GM15510 (cell line): ENCODE results near the gene STARD10.

Source experiments
- POLR2A ChIP-seq: IDR thresholded peaks from 3 replicates; pipeline ENCODE4 v1.6.1; 2011; ENCODE audit warnings: borderline replicate concordance; ENCODE audit not compliant: insufficient read length; ENCODE audit errors: extremely low read depth

STARD10 gene

GRCh38 chr11:72768581-72768980 lies 25.3 kb downstream of the STARD10 start:
- no peak for TF ChIP-seq POLR2A

DNA sequence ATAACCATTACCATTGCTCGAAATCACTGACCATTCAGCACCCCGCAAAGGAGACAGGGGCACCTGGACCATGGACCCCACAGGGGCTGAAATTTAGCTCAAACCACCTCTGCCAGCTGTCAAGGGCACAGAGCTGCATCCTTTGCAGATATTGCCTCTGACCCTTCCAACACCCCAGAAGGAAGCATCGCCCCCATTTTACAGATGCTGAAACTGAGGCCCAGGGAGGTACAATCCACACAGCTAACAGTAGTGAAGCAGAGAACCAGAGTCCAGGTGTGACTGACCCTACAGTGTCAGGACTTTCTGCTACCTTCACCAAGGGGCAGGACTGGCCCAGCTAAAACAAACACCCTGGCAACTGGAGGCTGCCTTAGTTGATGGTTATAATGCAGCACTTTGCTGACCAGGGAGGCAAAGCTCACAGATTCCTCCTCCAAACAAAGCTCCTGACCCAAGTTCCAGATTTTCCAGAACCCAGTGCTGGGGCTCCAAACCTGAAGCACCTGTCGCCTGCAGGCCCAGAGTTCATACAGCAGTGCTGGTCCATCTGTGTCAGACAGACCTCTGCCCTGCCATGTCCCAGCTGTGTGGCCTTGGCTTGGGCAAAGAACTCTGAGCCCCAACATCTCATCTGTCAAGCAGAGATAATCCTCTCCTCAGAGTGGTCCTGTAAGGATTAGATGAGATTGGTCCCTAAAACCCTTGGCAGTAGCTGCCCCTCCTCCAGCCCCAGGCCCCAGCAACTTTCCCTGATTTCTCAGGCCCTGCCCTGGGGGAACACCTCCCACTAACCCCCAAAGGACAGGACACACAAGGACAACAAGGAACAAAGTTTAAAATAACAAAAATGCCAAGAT lies 26.4 kb downstream of the STARD10 start:
- no peak for TF ChIP-seq POLR2A

- no peak for TF ChIP-seq POLR2A
Observed at GRCh38 chr11:72766152-72766902, 27.5 kb downstream of the STARD10 start.

- no peak for TF ChIP-seq POLR2A
Observed at GRCh38 chr11:72764503-72764902, 29.3 kb downstream of the STARD10 start.

- no peak for TF ChIP-seq POLR2A
Observed at GRCh38 chr11:72763823-72764222, 30.0 kb downstream of the STARD10 start.

GRCh38 chr11:72762641-72763304 lies 31.1 kb downstream of the STARD10 start:
- no peak for TF ChIP-seq POLR2A

DNA sequence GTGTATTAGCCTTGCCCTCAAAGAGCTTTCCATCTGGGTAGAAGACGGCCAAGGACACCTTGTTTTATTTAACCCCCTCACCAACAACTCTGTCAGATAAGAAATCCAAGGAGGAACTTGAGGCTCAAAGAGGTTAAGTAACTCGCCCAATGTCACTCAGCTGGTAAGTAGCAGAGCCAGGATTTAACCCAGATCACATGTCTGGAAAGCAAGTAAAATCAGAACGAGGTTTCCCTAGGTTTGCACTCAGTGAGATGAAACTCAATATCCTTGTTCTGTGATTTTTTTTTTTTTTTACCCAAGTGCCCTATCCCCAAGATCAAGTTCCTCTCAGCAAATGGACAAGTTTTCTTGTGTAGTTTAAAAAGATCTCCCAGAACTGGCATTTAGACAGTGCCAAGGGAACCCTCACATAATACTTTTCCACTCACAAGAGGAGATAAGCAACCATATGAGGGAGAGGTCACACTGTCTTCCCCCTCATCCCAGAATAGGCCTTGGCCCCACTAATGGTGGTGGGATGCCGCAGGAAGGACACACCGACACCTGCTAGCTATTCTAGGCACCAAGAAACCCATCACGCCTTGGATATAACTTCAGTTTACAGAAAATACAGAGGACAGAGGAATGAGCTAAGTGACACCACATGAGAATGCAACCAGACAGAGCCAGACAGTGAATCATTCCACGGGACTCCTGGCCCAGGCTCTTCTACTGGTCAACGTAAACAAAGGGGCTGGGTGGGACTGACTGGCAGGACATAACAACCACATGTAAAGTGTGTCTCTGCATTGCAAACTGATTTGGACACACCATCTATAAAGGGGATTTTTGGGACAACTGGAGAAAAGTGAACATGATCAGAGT lies 33.1 kb downstream of the STARD10 start:
- TF ChIP-seq POLR2A = no peak

GRCh38 chr11:72759468-72759985 lies 34.3 kb downstream of the STARD10 start:
- TF ChIP-seq POLR2A = no peak

- no peak for TF ChIP-seq POLR2A
Observed at GRCh38 chr11:72758690-72759389, 35.0 kb downstream of the STARD10 start.

- no peak for TF ChIP-seq POLR2A
Observed at GRCh38 chr11:72758304-72758689, 35.5 kb downstream of the STARD10 start.

- TF ChIP-seq POLR2A = no peak
Observed at GRCh38 chr11:72755713-72756285, 38.0 kb downstream of the STARD10 start.

DNA sequence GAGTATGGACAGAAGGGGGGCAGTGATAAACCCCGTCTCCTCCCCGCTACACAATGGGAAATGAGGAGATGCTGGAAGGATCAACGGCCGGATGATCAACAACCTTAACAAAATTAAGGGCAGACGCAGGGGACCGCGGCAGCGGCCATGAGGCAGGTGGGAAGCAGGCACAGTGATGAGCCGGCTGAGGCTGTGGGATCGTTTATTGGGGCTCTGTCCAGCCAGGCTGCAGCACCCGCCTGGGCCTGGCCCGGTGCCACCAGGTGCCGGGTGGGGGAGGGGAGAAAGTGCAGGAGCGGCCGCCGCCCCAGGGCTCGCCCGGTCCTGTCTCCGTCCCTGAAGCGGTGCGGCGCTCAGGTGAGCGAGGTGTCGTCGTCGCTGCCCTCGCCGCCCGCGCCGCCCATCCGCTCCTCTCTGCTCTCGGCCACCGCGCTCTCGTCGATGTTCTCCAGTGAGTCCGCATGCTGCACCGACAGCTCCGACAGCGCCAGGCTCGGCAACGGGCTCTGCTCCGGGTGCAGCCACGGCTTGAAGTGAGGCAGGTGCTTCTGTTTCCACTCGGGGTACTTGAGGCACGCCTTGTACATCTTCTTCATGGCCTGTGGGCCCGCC lies 39.2 kb downstream of the STARD10 start:
- TF ChIP-seq POLR2A = no peak

GRCh38 chr11:72754149-72754543 lies 39.7 kb downstream of the STARD10 start:
- TF ChIP-seq POLR2A = no peak

DNA sequence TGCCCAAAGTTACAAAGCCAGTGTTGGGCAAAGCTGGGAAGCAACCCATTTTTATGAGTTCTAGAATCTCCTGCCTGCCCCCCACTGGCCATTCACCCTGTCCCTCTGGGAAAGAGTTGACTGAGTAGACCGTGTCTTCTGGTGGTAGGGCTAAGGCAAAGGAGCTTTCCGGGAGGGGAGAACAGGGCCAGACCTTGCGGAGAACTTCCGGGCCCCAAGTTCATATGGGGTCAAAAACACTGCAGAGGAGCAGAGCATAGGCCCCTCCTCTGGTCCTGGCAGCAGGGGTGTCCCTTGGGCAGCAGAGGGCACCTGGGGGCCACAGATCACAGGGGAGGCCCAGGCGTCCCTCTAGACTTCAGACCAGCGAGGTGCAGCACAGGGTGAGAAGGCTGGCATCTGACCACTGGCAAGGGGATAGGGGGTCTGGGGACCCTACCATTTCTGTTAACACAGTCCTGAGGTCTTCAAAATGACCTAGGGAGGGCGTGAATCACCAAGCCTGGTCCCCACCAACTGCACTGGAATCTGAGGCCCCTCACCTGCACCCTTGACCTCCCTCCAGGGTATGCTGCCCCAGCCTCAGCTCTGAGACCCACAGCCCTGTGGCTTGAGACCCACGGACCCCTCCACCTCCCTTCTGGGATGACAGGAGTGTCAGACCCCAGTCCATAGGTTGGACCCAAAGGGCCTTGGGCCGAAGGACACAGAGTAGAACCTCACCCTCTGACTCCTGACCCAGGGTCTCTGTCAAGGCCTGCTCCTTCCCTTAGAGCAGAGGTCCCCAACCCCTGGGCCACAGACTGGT lies 40.3 kb downstream of the STARD10 start:
- no peak for TF ChIP-seq POLR2A
